Skeletal muscle satellite cell (primary cell): Measurements from ENCODE around the gene CRIM1.

ENCODE experiments used
- H3K27me3 ChIP-seq: 2 replicates; pipeline ENCODE4 v1.7.0; 2013; ENCODE audit warnings: low read length; ENCODE audit not compliant: control insufficient read depth, insufficient read depth
- H3K36me3 ChIP-seq: 2 replicates; pipeline ENCODE4 v1.7.0; 2013; ENCODE audit warnings: mild to moderate bottlenecking, control low read depth, low read length; ENCODE audit not compliant: insufficient read depth
- H3K4me1 ChIP-seq: 2 replicates; pipeline ENCODE4 v1.7.0; 2013; ENCODE audit warnings: low read length; ENCODE audit not compliant: control insufficient read depth, insufficient read depth
- H3K4me2 ChIP-seq: 2 replicates; pipeline ENCODE4 v1.7.0; 2013; ENCODE audit warnings: mild to moderate bottlenecking, low read length
- H3K4me3 ChIP-seq: 2 replicates; pipeline ENCODE4 v1.7.0; 2013; ENCODE audit warnings: low read length
- H3K9ac ChIP-seq: 2 replicates; pipeline ENCODE4 v1.7.0; 2013; ENCODE audit warnings: mild to moderate bottlenecking, low read depth, low read length, moderate library complexity
- H3K9me3 ChIP-seq: replicated peaks from 2 replicates; pipeline ENCODE4 v1.7.0; 2013; ENCODE audit warnings: mild to moderate bottlenecking, control low read depth, low read length

Gene CRIM1

GRCh38 chr2:36388472-36388871, 32.9 kb downstream of the CRIM1 start:
- Histone ChIP-seq H3K9ac (peak overlapping the region; percentile 41), H3K4me2 (peak overlapping the region; percentile 67), H3K9me3 (no peaks in the 10 kb centered on the region), H3K27me3 (no peaks in the 10 kb centered on the region), H3K4me1 (peaks cover 37% of the 10 kb centered on the region), H3K4me3 (no peak overlapping the region), H3K36me3 (peaks cover 46% of the 10 kb centered on the region)

GRCh38 chr2:36389091-36389564, 33.5 kb downstream of the CRIM1 start:
- Histone ChIP-seq H3K9ac (peak overlapping the region; percentile 41), H3K4me2 (peak overlapping the region; percentile 67), H3K27me3 (no peaks in the 10 kb centered on the region), H3K9me3 (no peaks in the 10 kb centered on the region), H3K36me3 (peaks cover 45% of the 10 kb centered on the region), H3K4me3 (peak overlapping the region; percentile 4), H3K4me1 (peaks cover 38% of the 10 kb centered on the region)

GRCh38 chr2:36389577-36389976, 34.0 kb downstream of the CRIM1 start:
- Histone ChIP-seq H3K4me2 (peak overlapping the region; percentile 67), H3K9ac (peak overlapping the region; percentile 41), H3K4me3 (peak overlapping the region; percentile 4), H3K36me3 (peaks cover 41% of the 10 kb centered on the region), H3K27me3 (no peaks in the 10 kb centered on the region), H3K4me1 (peaks cover 42% of the 10 kb centered on the region), H3K9me3 (no peaks in the 10 kb centered on the region)

- no peaks in the 10 kb centered on the region for H3K9me3 ChIP-seq
- no peak overlapping the region for H3K4me3 ChIP-seq
- peaks cover 62% of the 10 kb centered on the region for H3K4me1 ChIP-seq
- H3K27me3 ChIP-seq, result no peaks in the 10 kb centered on the region
- no peak overlapping the region for H3K9ac ChIP-seq
- H3K4me2 ChIP-seq, result no peak overlapping the region
- peaks cover 54% of the 10 kb centered on the region for H3K36me3 ChIP-seq
Measured at GRCh38 chr2:36392571-36393255, 37.1 kb downstream of the CRIM1 start.

- Histone ChIP-seq H3K9me3 (no peaks in the 10 kb centered on the region), H3K36me3 (peaks cover 64% of the 10 kb centered on the region), H3K9ac (no peak overlapping the region), H3K4me3 (no peak overlapping the region), H3K27me3 (no peaks in the 10 kb centered on the region), H3K4me1 (peaks cover 62% of the 10 kb centered on the region), H3K4me2 (no peak overlapping the region)
Measured at GRCh38 chr2:36393738-36394256, 38.2 kb downstream of the CRIM1 start.

GRCh38 chr2:36394804-36395203, 39.2 kb downstream of the CRIM1 start:
- Histone ChIP-seq H3K4me1 (peaks cover 60% of the 10 kb centered on the region), H3K9ac (no peak overlapping the region), H3K4me2 (no peak overlapping the region), H3K4me3 (no peak overlapping the region), H3K27me3 (no peaks in the 10 kb centered on the region), H3K36me3 (peaks cover 67% of the 10 kb centered on the region), H3K9me3 (no peaks in the 10 kb centered on the region)

- Histone ChIP-seq H3K4me2 (no peak overlapping the region), H3K4me1 (peaks cover 54% of the 10 kb centered on the region), H3K36me3 (peaks cover 71% of the 10 kb centered on the region), H3K27me3 (no peaks in the 10 kb centered on the region), H3K9me3 (no peaks in the 10 kb centered on the region), H3K4me3 (no peak overlapping the region), H3K9ac (no peak overlapping the region)
Measured at GRCh38 chr2:36395866-36396265, 40.3 kb downstream of the CRIM1 start.

- Histone ChIP-seq H3K4me2 (no peak overlapping the region), H3K9ac (no peak overlapping the region), H3K4me3 (no peak overlapping the region), H3K4me1 (peaks cover 57% of the 10 kb centered on the region), H3K36me3 (peaks cover 73% of the 10 kb centered on the region), H3K9me3 (no peaks in the 10 kb centered on the region), H3K27me3 (no peaks in the 10 kb centered on the region)
Measured at GRCh38 chr2:36396878-36397539, 41.4 kb downstream of the CRIM1 start.

GRCh38 chr2:36397728-36398413, 42.3 kb downstream of the CRIM1 start:
- Histone ChIP-seq H3K4me1 (peaks cover 61% of the 10 kb centered on the region), H3K36me3 (peaks cover 72% of the 10 kb centered on the region), H3K27me3 (no peaks in the 10 kb centered on the region)

GRCh38 chr2:36399050-36399449, 43.5 kb downstream of the CRIM1 start:
- Histone ChIP-seq H3K4me3 (no peak overlapping the region), H3K27me3 (no peaks in the 10 kb centered on the region), H3K9ac (no peak overlapping the region), H3K4me2 (no peak overlapping the region), H3K36me3 (peaks cover 68% of the 10 kb centered on the region), H3K4me1 (peaks cover 72% of the 10 kb centered on the region), H3K9me3 (no peaks in the 10 kb centered on the region)

More at GRCh38 chr2:36397728-36398413, 42.3 kb downstream of the CRIM1 start:
- Histone ChIP-seq H3K9me3 (no peaks in the 10 kb centered on the region), H3K4me2 (no peak overlapping the region), H3K9ac (no peak overlapping the region), H3K4me3 (no peak overlapping the region)

GRCh38 chr2:36403675-36404230, 48.2 kb downstream of the CRIM1 start:
- Histone ChIP-seq H3K4me1 (peaks cover 68% of the 10 kb centered on the region), H3K4me3 (no peak overlapping the region), H3K9ac (peak overlapping the region; percentile 26), H3K9me3 (no peaks in the 10 kb centered on the region), H3K4me2 (peak overlapping the region; percentile 20), H3K27me3 (no peaks in the 10 kb centered on the region), H3K36me3 (peaks cover 66% of the 10 kb centered on the region)
